Choroid plexus epithelial cell (primary cell): ENCODE measurements around the gene PBX1.
A peak's percentile ranks its signal among the peaks of the same experiment; 100 is the strongest.

Experiments used
- DNase-seq: peaks from one replicate; pipeline ENCODE4 v3.0.0-alpha.2; 2010; ENCODE audit warnings: low read depth
- H3K4me3 ChIP-seq: 2 replicates; pipeline ENCODE4 v1.5.1; 2011; ENCODE audit warnings: low read depth, mild to moderate bottlenecking, control low read depth, low read length, moderate library complexity
- TF ChIP-seq, protein P1 (sequence below): conservative IDR thresholded peaks from 2 replicates; pipeline ENCODE4 v1.5.1; 2011; ENCODE audit warnings: low read depth, mild to moderate bottlenecking, control low read depth, inconsistent platforms, low read length, moderate library complexity

PBX1 gene

DNA sequence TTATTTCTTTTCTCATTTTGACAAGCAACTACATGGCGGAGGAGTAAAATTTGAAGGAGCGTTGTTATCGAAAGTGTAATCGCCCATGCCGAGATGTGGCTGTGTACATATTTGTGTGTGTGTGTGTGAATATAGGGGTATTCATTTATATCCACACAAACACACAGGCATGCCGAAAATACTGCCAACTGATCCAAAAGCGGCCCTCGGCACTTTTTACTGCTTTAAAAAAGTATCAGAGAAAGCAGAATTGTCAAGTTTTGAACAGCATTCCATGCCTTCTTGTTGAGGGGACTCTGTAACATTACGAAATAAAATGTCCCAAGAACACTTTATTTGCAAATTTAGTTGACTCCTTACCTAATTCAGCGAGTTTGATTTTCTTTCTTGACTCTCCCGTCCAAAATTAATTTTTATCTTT lies 1.1 kb downstream of the PBX1 start:
- DNase-seq: peak; percentile 38
- peak overlapping the region; percentile 63 for H3K4me3 ChIP-seq
- TF ChIP-seq, protein P1, sequence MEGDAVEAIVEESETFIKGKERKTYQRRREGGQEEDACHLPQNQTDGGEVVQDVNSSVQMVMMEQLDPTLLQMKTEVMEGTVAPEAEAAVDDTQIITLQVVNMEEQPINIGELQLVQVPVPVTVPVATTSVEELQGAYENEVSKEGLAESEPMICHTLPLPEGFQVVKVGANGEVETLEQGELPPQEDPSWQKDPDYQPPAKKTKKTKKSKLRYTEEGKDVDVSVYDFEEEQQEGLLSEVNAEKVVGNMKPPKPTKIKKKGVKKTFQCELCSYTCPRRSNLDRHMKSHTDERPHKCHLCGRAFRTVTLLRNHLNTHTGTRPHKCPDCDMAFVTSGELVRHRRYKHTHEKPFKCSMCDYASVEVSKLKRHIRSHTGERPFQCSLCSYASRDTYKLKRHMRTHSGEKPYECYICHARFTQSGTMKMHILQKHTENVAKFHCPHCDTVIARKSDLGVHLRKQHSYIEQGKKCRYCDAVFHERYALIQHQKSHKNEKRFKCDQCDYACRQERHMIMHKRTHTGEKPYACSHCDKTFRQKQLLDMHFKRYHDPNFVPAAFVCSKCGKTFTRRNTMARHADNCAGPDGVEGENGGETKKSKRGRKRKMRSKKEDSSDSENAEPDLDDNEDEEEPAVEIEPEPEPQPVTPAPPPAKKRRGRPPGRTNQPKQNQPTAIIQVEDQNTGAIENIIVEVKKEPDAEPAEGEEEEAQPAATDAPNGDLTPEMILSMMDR: no peak

DNA sequence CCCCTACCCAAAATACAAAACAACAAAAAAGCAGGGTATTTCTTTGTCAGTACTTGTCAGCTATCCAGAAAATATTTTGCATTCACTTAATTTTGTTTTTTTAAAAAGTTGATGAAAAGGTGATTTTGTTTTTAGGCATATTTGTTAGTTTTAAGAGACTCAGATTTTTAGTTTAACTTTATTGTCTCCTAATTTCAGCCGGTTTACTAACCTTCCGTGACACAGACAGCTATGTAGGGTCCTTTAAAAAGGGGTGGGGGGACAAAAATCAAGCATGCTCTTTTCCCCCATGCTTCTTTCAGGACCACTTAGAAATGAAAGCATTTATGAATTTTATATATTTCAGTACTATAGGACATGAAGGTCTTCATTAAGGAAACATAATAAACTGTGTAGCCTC lies 1.6 kb downstream of the PBX1 start:
- H3K4me3 ChIP-seq: peak overlapping the region; percentile 63
- TF ChIP-seq, protein P1: no peak
- DNase-seq: no peak

DNA sequence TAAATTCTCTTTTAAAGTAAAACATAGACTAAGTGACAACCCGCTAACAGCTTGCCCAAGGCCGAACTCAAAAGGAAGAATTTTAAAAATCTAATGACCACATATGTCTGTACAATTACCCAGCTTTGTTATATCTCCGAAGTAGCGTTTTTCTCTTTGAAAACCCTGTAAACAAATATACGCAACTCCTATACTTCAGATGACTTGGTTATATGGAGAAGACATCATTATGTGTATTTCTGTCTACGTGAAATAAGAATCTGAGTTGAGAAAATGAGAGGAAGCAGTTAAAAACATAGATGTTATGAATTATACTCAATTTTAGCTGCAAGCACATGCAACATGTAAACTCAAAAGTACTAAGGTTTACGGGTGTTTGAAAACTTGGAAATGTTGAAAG lies 2.0 kb downstream of the PBX1 start:
- H3K4me3 ChIP-seq: peak overlapping the region; percentile 63
- no peak for DNase-seq
- TF ChIP-seq, protein P1: no peak

DNA sequence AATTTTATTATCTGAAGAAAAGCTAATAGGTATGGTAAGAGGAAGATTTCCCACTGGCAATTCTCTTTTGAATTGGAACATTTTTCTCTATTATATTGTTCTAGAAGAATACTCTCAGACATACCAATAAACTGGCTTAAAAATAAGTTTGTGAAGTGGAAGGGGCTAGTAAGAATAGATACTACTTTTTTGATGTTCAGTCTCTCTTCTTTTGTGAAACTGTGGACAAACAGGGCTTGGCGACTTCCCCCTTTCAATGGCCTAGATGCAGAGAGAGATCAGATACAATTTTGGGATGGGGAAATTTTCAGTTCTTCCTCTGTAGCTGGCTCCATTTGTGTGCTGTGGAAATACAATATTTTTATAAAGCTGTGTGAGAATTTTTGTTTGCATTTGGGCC lies 2.5 kb downstream of the PBX1 start:
- no peak for DNase-seq
- TF ChIP-seq, protein P1: no peak
- peak overlapping the region; percentile 63 for H3K4me3 ChIP-seq

DNA sequence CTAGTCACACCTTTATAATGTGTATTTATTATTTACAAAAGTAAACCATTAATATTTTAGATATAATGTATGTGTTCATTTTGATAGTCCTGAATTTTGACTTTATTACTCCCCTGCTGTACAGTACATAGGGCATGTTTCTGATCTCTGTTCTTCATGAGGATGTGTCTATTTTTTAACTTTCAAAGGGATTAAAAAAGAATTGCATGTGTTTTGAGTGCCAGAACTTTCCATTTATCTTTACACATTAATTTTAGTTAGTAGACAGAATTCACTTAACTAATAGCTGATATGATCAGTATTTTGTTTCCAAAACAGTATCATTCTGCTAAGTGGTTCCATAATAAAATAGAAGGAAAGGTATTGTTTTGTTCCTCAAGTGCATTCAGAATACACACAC lies 3.1 kb downstream of the PBX1 start:
- TF ChIP-seq, protein P1: no peak
- peak overlapping the region; percentile 63 for H3K4me3 ChIP-seq
- no peak for DNase-seq

DNA sequence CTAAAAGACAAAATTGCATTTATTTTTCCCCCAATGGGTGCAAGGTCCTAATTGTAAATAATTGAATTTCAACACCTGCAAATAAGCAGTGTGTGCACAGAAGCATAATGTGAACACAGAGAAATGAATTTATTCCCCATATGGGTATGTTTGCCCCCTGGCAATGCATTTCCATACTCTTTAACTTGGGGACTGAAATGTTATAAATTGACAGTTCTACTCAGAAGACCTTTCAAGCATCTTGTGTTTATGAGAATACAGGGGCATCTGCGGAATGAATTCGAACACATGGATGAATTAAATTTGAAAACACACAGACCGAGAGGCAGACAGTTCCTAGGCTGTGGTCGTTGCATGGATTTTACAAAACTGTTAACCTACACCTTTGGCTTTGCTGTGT lies 3.5 kb downstream of the PBX1 start:
- DNase-seq: no peak
- peak overlapping the region; percentile 63 for H3K4me3 ChIP-seq
- TF ChIP-seq, protein P1: no peak

DNA sequence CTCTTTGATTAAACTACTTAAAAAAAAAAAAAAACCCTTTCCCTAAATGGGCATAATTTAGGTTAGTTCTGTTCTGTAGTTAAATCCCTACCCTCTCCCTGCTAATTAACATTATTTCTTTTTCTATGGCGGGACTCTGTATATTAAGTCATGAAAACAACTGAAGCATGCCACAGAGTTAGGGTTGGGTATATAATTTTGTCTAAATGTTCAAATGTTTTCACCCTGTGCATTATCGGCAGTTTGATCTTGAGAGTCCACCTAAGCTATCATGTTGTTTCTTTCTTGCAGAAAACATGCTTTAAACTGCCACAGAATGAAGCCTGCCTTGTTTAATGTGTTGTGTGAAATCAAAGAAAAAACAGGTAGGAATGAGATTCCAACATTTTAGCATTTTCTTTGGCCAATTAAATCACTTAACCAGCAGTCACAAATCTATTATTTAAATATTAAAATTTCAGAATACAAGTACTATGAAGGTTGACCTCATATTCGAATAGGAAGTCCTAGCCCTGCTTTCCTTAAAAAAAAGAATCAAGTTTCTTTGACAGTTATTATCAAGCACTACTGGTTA lies 4.0 kb downstream of the PBX1 start:
- TF ChIP-seq, protein P1: no peak

More for the DNA sequence above, 4.0 kb downstream of the PBX1 start:
- peak overlapping the region; percentile 63 for H3K4me3 ChIP-seq
- DNase-seq: no peak
